Erythroblast (primary cell): ENCODE results near the gene KRTAP10-4.
"Not testable (repeated sequence)": the region's sequence is repeated elsewhere in the genome, so short reads cannot be mapped to it uniquely, and the experiment has no call there.

Experiments
- DNase-seq, 2 experiments: peaks; one replicate each; lab custom pipeline; 2025; lab: John Stamatoyannopoulos, UW
- GATA1 ChIP-seq: IDR thresholded peaks from 2 replicates; pipeline ENCODE4 v1.6.1; 2011; ENCODE audit warnings: low read depth, mild to moderate bottlenecking, control low read depth, low read length, moderate library complexity
- POLR2A ChIP-seq: IDR thresholded peaks from 2 replicates; pipeline ENCODE4 v1.6.1; 2011; ENCODE audit warnings: mild to moderate bottlenecking, low read length

Gene KRTAP10-4

GRCh38 chr21:44589586-44590305 is 16.2 kb downstream of the KRTAP10-4 start:
- no peak for DNase-seq
- TF ChIP-seq POLR2A (no peak), GATA1 (no peak)

GRCh38 chr21:44590311-44590721 is 16.8 kb downstream of the KRTAP10-4 start:
- DNase-seq: no peak
- no peak for TF ChIP-seq POLR2A
- TF ChIP-seq GATA1: no peak

GRCh38 chr21:44590897-44591800 is 17.6 kb downstream of the KRTAP10-4 start:
- not testable (repeated sequence) for DNase-seq

DNA sequence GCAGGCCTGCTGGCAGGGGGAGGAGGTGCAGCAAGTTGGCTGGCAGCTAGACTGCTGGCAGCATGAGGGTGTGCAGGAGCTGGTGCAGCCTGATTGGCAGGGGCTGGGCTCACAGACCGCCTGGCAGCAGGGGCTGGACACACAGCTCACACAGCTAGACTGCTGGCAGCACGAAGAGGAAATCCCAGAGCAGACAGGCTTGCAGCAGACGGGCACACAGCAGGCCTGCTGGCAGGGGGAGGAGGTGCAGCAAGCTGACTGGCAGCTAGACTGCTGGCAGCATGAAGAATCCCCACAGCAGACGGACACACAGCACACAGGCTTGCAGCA is 18.2 kb downstream of the KRTAP10-4 start:
- not testable (repeated sequence) for DNase-seq

DNA sequence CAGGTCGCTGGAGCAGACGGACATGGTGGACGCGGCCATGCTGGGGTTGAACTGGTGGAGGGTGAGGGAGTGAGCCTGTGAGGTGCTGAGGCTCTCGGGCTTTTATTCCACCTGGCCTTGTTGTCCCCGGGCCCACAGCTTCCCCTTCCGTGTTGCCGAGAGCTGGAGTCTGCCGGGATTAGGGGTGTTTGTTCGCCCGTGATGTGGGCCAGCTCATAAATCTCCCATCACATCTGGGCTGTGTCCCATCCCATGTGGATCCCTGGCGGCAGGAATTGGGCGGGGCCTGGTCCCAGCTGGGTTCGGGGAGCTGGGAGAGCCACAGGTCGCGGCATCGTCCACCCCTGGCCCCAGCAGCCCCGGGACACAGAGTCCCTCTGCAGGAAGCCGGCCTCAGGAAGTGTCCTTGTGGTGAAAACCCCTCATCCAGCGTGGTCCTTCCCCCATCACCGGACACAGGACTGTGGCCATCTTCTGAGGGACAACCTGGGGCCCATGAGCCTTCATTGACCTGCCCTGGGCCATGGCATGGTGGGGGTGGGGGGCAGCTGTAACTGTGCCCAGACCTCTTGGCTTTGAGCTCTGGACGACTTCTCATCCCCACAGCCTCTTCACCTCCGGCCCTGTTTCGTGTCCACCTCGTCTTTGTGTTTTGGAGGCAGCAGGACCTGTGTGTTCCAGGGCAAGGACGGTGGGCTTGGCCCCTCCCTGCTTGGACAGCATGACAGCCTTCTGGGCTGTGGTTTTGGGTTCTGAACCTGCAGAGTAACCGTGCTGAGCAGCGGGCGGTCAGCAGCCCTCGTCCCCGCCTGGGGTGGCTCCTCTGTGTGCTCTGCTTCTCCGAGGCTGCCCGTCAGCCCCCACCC is 19.1 kb downstream of the KRTAP10-4 start, which contains the start of gene KRTAP10-6:
TSS of gene KRTAP10-6 (minus strand) at position 60 of the 866 bp plus-strand sequence. CDS start at position 39, 21 bp downstream.
- DNase-seq: no peak
- TF ChIP-seq POLR2A (no peak), GATA1 (no peak)

- DNase-seq: peak; percentile 86 to 92
- TF ChIP-seq POLR2A: peak; percentile 35
- no peak for TF ChIP-seq GATA1
Measured at GRCh38 chr21:44593598-44594405, 20.3 kb downstream of the KRTAP10-4 start.

- no peak for TF ChIP-seq POLR2A
- no peak for TF ChIP-seq GATA1
- peak; percentile 75 to 80 for DNase-seq
Measured at GRCh38 chr21:44594406-44594916, 20.9 kb downstream of the KRTAP10-4 start.

DNA sequence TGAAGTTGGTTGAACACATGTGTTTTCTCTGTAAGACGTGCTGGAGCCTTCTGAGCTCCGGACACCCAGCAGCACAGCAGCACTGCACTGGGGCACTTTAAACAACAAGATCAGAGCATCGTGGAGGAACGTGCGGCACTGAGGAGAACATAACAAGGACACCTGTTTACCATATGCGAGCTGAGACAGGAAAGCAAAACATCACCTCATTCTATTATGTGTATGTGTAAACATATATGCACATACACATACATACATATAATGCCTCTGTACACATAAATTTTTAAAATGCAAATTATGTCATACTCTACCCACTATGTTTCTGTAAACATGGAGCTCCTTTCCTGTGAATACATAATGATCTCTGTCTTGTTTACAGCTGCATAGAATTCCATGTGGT is 22.0 kb downstream of the KRTAP10-4 start:
- DNase-seq: no peak
- no peak for TF ChIP-seq POLR2A
- no peak for TF ChIP-seq GATA1

DNA sequence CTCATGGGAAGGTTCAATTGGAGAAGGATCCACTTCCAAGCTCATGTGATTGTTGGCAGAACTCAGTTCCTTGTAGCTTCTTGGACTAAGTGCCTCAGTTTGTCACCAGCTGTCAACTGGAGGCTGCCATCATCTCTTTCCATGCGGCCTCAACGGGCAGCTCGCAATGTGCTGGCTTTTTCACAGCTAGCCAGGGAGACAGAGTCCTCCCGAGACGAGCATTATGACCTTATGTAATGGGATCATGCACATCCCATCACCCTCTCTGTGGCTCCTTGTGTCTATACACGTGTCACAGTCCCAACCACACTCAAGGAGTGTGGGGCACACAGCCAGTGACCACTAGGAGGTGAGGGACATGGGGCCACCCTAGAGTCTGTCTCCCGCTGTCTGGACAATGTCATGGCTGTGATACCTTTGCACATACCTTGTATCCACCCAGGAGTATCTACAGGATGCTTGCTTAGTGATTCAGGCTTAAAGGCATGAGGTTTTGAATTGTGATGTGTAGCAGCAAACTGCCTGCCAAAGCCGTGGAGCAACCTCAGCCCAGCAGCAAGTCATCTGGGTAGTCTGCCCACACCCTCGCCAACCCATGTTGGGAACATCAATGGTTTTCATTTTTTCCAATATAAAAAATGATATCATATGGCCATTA is 22.7 kb downstream of the KRTAP10-4 start:
- no peak for DNase-seq
- TF ChIP-seq POLR2A: no peak
- no peak for TF ChIP-seq GATA1

DNA sequence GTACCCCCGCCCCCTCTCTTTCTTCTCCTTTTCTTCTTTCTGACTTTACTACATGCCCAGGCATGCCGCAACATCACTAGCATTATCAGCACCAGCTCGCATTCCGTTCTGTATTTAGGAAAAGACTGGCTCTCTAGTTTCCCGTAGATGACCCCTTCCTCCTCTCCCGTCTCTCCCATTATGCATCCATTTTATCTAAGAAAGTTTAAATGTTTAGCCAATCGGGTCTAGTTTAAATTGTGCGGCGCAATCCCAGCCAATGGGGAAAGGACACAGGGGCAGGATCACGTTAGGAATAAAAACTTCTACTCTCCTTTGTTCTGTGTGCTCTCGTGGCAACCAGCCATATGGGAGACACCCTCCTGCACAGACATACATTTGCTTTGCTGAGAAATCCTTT is 24.5 kb downstream of the KRTAP10-4 start:
- no peak for TF ChIP-seq GATA1
- TF ChIP-seq POLR2A: no peak
- DNase-seq: no peak

DNA sequence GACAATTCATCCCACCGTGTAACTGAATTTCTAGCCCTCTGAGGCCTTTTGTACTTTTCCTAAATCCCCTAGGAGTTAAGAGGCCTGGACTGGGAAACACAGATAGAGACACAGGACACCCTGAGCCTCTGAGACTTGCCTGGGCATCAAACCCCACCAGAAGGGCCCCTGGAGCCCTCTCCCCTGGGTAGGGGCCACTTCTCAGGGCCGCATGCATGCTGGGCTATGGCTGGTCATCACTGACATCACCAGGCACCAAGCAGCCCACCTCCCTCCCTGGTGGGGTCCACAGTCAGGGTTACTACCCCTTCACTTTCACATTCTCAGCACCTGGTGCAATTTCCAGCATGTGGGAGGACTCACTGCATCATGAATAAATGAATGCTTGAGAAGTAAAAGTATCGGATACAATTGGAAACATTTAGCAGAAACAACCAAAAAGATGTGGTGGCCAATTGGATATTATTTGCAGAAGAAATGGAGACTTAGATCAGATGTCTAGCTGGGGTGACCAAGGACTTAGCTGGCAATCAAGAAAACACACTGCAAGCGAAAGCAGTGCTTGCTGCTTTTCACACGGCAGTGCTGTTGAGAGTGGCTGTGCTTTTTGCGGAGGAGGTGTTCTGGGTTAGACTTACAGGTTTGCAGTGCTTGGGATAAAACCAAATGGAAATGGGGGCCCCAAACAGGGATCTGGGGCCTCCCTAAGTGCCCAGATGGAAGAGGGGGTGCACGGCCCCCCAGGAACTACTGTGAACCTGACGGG is 25.9 kb downstream of the KRTAP10-4 start:
- no peak for DNase-seq
- TF ChIP-seq GATA1 (no peak), POLR2A (no peak)

DNA sequence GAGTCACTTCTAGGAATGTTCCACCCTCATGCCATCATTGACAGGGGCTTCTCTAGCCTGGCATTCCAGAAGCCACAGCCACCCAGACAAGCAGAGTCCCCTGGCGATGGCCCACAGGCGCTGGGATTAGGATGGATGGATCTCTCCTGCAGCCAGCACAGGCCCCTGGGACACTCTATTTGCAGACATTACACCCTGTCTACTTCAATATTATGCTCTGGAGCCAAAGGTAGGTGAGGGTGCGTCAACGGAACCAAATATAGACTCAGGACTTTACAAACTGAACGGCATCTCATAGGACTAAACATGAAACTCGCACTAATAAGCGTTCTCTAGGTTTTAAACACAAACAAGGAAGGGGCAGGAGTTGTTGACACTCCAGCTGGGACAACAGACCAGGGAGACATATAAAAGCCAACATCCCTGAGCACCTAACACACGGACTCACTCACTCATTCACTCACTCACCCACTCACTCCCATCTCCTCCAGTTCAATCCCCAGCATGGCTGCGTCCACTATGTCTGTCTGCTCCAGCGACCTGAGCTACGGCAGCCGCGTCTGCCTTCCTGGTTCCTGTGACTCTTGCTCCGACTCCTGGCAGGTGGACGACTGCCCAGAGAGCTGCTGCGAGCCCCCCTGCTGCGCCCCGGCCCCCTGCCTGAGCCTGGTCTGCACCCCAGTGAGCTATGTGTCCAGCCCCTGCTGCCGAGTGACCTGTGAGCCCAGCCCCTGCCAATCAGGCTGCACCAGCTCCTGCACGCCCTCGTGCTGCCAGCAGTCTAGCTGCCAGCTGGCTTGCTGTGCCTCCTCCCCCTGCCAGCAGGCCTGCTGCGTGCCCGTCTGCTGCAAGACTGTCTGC is 26.8 kb downstream of the KRTAP10-4 start, which contains the start of gene KRTAP10-7:
TSS of gene KRTAP10-7 (plus strand) at position 480 of the 861 bp plus-strand sequence. CDS start at position 505, 25 bp downstream.
- not testable (repeated sequence) for DNase-seq

DNA sequence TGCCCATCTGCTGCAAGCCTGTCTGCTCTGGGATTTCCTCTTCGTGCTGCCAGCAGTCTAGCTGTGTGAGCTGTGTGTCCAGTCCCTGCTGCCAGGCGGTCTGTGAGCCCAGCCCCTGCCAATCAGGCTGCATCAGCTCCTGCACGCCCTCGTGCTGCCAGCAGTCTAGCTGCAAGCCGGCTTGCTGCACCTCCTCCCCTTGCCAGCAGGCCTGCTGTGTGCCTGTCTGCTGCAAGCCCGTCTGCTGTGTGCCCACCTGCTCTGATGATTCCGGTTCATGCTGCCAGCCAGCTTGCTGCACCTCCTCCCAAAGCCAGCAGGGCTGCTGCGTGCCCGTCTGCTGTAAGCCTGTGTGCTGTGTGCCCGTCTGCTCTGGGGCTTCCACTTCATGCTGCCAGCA is 27.6 kb downstream of the KRTAP10-4 start:
- not testable (repeated sequence) for DNase-seq
